PC-3 (cell line): ENCODE results near the gene STK11. TPM values are rescaled to one million over a fixed set of nuclear protein-coding genes. Genes with fewer than 3 reads are reported as not detected.
A peak's percentile ranks its signal among the peaks of the same experiment; 100 is the strongest.

Source experiments
- ATAC-seq: fragments of 200-7000 bp; cut with Tn5 transposase; 2 replicates; pipeline ENCODE4 v1.9.1; 2020; ENCODE audit warnings: mild to moderate bottlenecking, moderate library complexity
- BruUV-seq: library from RNA; stranded (reverse); fragments of 400-500 nt; replicated peaks from 2 replicates; lab custom pipeline; 2021; lab: Mats Ljungman, UMichigan
- CTCF ChIA-PET: fragments of 300-600 bp; sonication (Branson Sonifier 250); formaldehyde crosslinking; loops from one replicate; lab custom pipeline; 2022; ENCODE audit warnings: antibody characterized with exemption; lab: Charles Lee
- POLR2A ChIA-PET: fragments of 300-600 bp; sonication (Branson Sonifier 250); formaldehyde crosslinking; loops from one replicate; lab custom pipeline; 2022; ENCODE audit warnings: antibody characterized with exemption; ENCODE audit not compliant: unreplicated experiment; lab: Charles Lee
- DNase-seq: peaks from one replicate; pipeline ENCODE4 v3.0.0-alpha.2; 2015
- H2AFZ ChIP-seq: fragments of 300-600 bp; sonication (generic); 2 replicates; pipeline ENCODE4 v1.6.0; 2016; ENCODE audit warnings: antibody characterized with exemption, low read length
- H3F3A ChIP-seq: fragments of 300-600 bp; sonication (generic); one replicate; pipeline ENCODE4 v1.6.0; 2017; ENCODE audit warnings: antibody characterized with exemption, low read length, control low read depth, mild to moderate bottlenecking; ENCODE audit not compliant: unreplicated experiment
- H3K27ac ChIP-seq: fragments of 300-600 bp; sonication (generic); 2 replicates; pipeline ENCODE4 v1.5.1; 2016; ENCODE audit warnings: mild to moderate bottlenecking, low read length
- H3K27me3 ChIP-seq: fragments of 300-600 bp; sonication (generic); 2 replicates; pipeline ENCODE4 v1.6.1; 2016; ENCODE audit warnings: low read length, mixed read lengths
- H3K36me3 ChIP-seq: fragments of 300-600 bp; sonication (generic); 2 replicates; pipeline ENCODE4 v1.6.1; 2016; ENCODE audit warnings: low read depth, mixed run types, low read length, mixed read lengths
- H3K4me1 ChIP-seq: fragments of 300-600 bp; sonication (generic); 2 replicates; pipeline ENCODE4 v1.5.1; 2016; ENCODE audit warnings: low read length; ENCODE audit not compliant: insufficient read depth
- H3K4me2 ChIP-seq: fragments of 300-600 bp; sonication (generic); 2 replicates; pipeline ENCODE4 v1.6.0; 2016; ENCODE audit warnings: low read length
- H3K4me3 ChIP-seq: fragments of 300-600 bp; sonication (generic); 2 replicates; pipeline ENCODE4 v1.5.1; 2016; ENCODE audit warnings: mild to moderate bottlenecking, low read length, mixed read lengths
- H3K79me2 ChIP-seq: fragments of 300-600 bp; sonication (generic); 2 replicates; pipeline ENCODE4 v1.6.1; 2017; ENCODE audit warnings: low read length, mixed read lengths
- H3K9ac ChIP-seq: fragments of 300-600 bp; sonication (generic); 2 replicates; pipeline ENCODE4 v1.6.0; 2016; ENCODE audit warnings: mild to moderate bottlenecking, low read length
- H3K9me2 ChIP-seq: fragments of 300-600 bp; sonication (generic); replicated peaks from 2 replicates; pipeline ENCODE4 v1.6.1; 2016; ENCODE audit warnings: mixed run types, low read length, mixed read lengths
- H3K9me3 ChIP-seq: fragments of 300-600 bp; sonication (generic); 2 replicates; pipeline ENCODE4 v1.6.1; 2016; ENCODE audit warnings: low read length, mixed read lengths
- H4K20me1 ChIP-seq: fragments of 300-600 bp; sonication (generic); 2 replicates; pipeline ENCODE4 v1.6.1; 2016; ENCODE audit warnings: low read length, mixed read lengths
- CTCF ChIP-seq: fragments of 300-600 bp; sonication (generic); conservative IDR thresholded peaks from 2 replicates; pipeline ENCODE4 v1.5.1; 2017; ENCODE audit warnings: antibody characterized with exemption, low read depth, mild to moderate bottlenecking, low read length
- EZH2 ChIP-seq: fragments of 300-600 bp; sonication (generic); IDR thresholded peaks from one replicate; pipeline ENCODE4 v1.6.1; 2017; ENCODE audit warnings: antibody characterized with exemption, mild to moderate bottlenecking, low read length; ENCODE audit not compliant: unreplicated experiment
- EZH2phosphoT487 ChIP-seq: fragments of 300-600 bp; sonication (generic); IDR thresholded peaks from 2 replicates; pipeline ENCODE4 v1.6.1; 2018; ENCODE audit warnings: mild to moderate bottlenecking, antibody characterized with exemption, low read length, borderline replicate concordance
- intact Hi-C: fragments of 100-400 bp; cut with micrococcal nuclease; formaldehyde crosslinking; loops from 2 replicates; pipeline ENCODE4 v1.9.0; 2023
- total RNA-seq: library from RNA; depleted of rRNA; stranded (reverse); fragments of >200 nt; gene quantifications from 2 replicates; pipeline ENCODE4 v1.2.3, GENCODE V29; 2014

Gene STK11
- total RNA-seq, 1 experiment from 2014 or later: 82.4 TPM

GRCh38 chr19:1241417-1242095 is 36.0 kb downstream of the STK11 start, which contains the start of gene ATP5F1D:
Gene ATP5F1D (plus strand): TSS chr19:1241751. CDS start chr19:1241851, 100 bp downstream.
- ChIA-PET POLR2A (no interaction called here), CTCF (interaction anchor here (0.6 kb wide), 1 partner anchor 16 kb away, joined by 5 read pairs; no protein-coding TSS in a partner anchor)
- ATAC-seq (peak; percentile 58), DNase-seq (peak; percentile 92)
- H3K27me3 ChIP-seq: no peaks in the 10 kb centered on the region
- peak within 1 kb of the TSS; percentile 26 for H3K27ac ChIP-seq
- peak within 1 kb of the TSS; percentile 86 for H3K4me3 ChIP-seq
- intact Hi-C loops: no loop called here
- TF ChIP-seq CTCF: no peak
- TF ChIP-seq EZH2: no peak
- no peak for TF ChIP-seq EZH2phosphoT487
- no peaks in the 10 kb centered on the region for H3F3A ChIP-seq
- no peaks in the 10 kb centered on the region for H3K9me3 ChIP-seq
- peak within 1 kb of the TSS; percentile 63 for H2AFZ ChIP-seq
- H3K9ac ChIP-seq: peak within 1 kb of the TSS; percentile 93
- H3K9me2 ChIP-seq: no peaks in the 10 kb centered on the region
- peak within 1 kb of the TSS; percentile 84 for H3K4me2 ChIP-seq
- peaks cover 28% of the 10 kb centered on the region for H3K4me1 ChIP-seq
- BruUV-seq: no TSS peak
- H4K20me1 ChIP-seq: no peaks in the 10 kb centered on the region
- H3K79me2 ChIP-seq: peaks cover 44% of the 10 kb centered on the region
- H3K36me3 ChIP-seq: no peaks in the 10 kb centered on the region

GRCh38 chr19:1243768-1244692 is 38.5 kb downstream of the STK11 start:
- POLR2A ChIA-PET: interaction anchor here (1.8 kb wide), 1 partner anchor 25 kb away, joined by 6 read pairs; no protein-coding TSS in a partner anchor

More at GRCh38 chr19:1243768-1244692, 38.5 kb downstream of the STK11 start:
- ATAC-seq (peak; percentile 27), DNase-seq (peak; percentile 72)
- CTCF ChIA-PET: interaction anchor here (0.5 to 2.6 kb wide), 9 partner anchors 18 to 1024 kb away, joined by 3 to 124 read pairs (median 5); partner anchors contain the start of genes CIRBP and FAM174C
- Histone ChIP-seq H3K27ac (no peak overlapping the region), H3K9me2 (no peaks in the 10 kb centered on the region), H2AFZ (no peak overlapping the region), H3K4me3 (peak overlapping the region; percentile 86), H4K20me1 (no peaks in the 10 kb centered on the region), H3K9ac (no peak overlapping the region), H3K9me3 (no peaks in the 10 kb centered on the region), H3F3A (no peaks in the 10 kb centered on the region), H3K27me3 (no peaks in the 10 kb centered on the region), H3K79me2 (peaks cover 44% of the 10 kb centered on the region), H3K4me2 (peak overlapping the region; percentile 84), H3K4me1 (peaks cover 37% of the 10 kb centered on the region), H3K36me3 (no peaks in the 10 kb centered on the region)
- intact Hi-C loops: loop anchor here (1.0 kb wide), 1 partner anchor 22 kb away; no protein-coding TSS in a partner anchor
- TF ChIP-seq EZH2phosphoT487: no peak
- TF ChIP-seq CTCF: peak; percentile 87
- BruUV-seq: no TSS peak
